GM10266 (cell line): ENCODE measurements around the gene EGLN3.

Experiments used
- DNase-seq: peaks from one replicate; pipeline ENCODE4 v3.0.0; 2012; ENCODE audit errors: extremely low spot score
- CTCF ChIP-seq: IDR thresholded peaks from 2 replicates; pipeline ENCODE4 v1.5.1; 2012; ENCODE audit warnings: mild to moderate bottlenecking, low read depth; ENCODE audit not compliant: control insufficient read depth, insufficient read depth; ENCODE audit errors: missing control alignments

Gene EGLN3

GRCh38 chr14:33902363-33902762, 48.5 kb downstream of the EGLN3 start:
- no peak for TF ChIP-seq CTCF
- no peak for DNase-seq

GRCh38 chr14:33901426-33902155, 49.3 kb downstream of the EGLN3 start:
- no peak for DNase-seq
- TF ChIP-seq CTCF: no peak

- TF ChIP-seq CTCF: no peak
- no peak for DNase-seq
These were observed 50.2 kb downstream of the EGLN3 start for GRCh38 chr14:33900706-33901105.

GRCh38 chr14:33899723-33900341, 51.0 kb downstream of the EGLN3 start:
- DNase-seq: no peak
- no peak for TF ChIP-seq CTCF

GRCh38 chr14:33897878-33898535, 52.9 kb downstream of the EGLN3 start:
- no peak for TF ChIP-seq CTCF
- no peak for DNase-seq

GRCh38 chr14:33897382-33897781, 53.5 kb downstream of the EGLN3 start:
- TF ChIP-seq CTCF: no peak
- no peak for DNase-seq

GRCh38 chr14:33894339-33894738, 56.5 kb downstream of the EGLN3 start:
- TF ChIP-seq CTCF: no peak
- no peak for DNase-seq
